ENCODE measurements around the gene SVOP.

Gene SVOP

DNA sequence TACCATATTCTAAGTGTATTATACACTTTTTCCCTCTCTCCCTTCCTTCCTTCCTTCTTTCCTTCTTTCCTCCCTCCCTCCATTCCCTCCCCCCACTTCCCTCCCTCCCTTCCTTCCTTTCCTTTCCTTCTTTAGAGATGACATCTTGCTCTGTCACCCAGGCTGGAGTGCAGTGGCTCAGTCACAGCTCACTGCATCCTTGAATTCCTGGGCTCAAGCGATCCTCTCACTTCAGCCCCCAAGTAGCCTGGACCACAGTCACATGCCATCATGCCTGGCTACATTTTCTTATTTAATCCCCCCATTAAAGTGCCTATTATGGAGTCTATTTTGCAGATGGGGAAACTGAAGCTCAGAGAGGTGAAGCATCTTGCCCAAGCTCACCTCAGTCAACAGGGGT lies 55.0 kb downstream of the SVOP start:
- H3K9ac ChIP-seq, result no peak overlapping the region
- no peaks in the 10 kb centered on the region for H3K4me1 ChIP-seq (ENCODE audit: low read depth, poor library complexity, severe bottlenecking)
- no peaks in the 10 kb centered on the region for H3K36me3 ChIP-seq (ENCODE audit: insufficient read depth)
- no peak overlapping the region for H3K4me3 ChIP-seq (IDR thresholded peaks at IDR 0.05; ENCODE audit: insufficient read depth, low read depth, low read length)
- no peak overlapping the region for H3K27ac ChIP-seq
- no peak overlapping the region for H3K4me2 ChIP-seq
- H2AFZ ChIP-seq (ENCODE audit: low read depth), result no peak overlapping the region
- no peaks in the 10 kb centered on the region for H3K79me2 ChIP-seq (ENCODE audit: insufficient read depth, low read depth)
- TF ChIP-seq, protein P1, sequence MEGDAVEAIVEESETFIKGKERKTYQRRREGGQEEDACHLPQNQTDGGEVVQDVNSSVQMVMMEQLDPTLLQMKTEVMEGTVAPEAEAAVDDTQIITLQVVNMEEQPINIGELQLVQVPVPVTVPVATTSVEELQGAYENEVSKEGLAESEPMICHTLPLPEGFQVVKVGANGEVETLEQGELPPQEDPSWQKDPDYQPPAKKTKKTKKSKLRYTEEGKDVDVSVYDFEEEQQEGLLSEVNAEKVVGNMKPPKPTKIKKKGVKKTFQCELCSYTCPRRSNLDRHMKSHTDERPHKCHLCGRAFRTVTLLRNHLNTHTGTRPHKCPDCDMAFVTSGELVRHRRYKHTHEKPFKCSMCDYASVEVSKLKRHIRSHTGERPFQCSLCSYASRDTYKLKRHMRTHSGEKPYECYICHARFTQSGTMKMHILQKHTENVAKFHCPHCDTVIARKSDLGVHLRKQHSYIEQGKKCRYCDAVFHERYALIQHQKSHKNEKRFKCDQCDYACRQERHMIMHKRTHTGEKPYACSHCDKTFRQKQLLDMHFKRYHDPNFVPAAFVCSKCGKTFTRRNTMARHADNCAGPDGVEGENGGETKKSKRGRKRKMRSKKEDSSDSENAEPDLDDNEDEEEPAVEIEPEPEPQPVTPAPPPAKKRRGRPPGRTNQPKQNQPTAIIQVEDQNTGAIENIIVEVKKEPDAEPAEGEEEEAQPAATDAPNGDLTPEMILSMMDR (conservative IDR thresholded peaks at IDR 0.05; ENCODE audit: low read depth, low read length), result no peak
- H3K27me3 ChIP-seq (ENCODE audit: insufficient read depth, low read depth), result no peaks in the 10 kb centered on the region
- H4K20me1 ChIP-seq (ENCODE audit: insufficient read depth), result no peaks in the 10 kb centered on the region

DNA sequence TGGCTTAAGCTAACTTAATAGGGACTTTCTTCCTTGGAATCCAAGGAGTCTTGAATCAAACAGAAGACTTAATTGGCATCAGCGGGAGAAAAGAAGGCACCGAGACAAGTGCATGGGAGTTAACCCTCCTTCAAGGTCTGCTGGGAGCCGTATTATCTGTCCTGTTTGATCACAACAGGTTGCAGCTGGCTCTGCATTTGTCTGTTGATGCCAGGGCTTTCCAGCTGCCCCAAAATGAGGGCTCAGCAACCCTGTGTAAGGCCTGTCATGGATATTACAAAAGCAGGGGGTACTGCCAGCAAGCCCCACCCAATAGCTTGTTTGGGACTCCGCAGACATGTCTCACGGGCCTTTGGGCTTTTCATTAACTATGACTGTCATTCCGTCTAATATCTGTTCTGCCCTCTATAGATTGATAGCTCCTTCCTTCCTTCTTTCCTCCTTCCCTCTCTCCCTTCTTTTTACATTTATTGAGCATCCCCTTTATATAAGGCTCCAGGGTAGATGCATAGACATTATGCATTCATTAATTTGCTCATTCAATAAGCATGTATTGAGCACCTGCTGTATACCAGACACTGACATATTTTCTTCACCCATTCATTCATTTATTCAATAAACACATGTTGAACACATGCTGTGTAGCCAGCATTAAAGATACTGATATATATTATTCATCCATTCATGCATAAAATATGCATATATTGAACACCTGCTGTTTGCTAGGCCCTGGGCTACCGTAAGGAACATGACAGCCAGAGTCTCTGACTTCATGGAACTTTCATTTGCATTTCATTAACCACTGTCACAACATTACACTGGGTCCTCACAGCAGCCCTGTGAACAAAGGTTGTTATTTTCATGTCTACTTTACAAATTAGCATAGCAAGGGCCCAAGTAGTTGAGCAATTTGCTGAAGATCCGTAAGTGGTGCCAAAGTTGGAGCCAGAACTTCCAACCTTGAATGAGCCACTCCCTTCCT lies 56.2 kb downstream of the SVOP start:
- H3K4me2 ChIP-seq, result no peak overlapping the region
- TF ChIP-seq, protein P1 (conservative IDR thresholded peaks at IDR 0.05; ENCODE audit: low read depth, low read length), result no peak
- no peaks in the 10 kb centered on the region for H3K4me1 ChIP-seq (ENCODE audit: low read depth, poor library complexity, severe bottlenecking)
- H3K79me2 ChIP-seq (ENCODE audit: insufficient read depth, low read depth), result no peaks in the 10 kb centered on the region
- H3K36me3 ChIP-seq (ENCODE audit: insufficient read depth), result no peaks in the 10 kb centered on the region
- H3K4me3 ChIP-seq (IDR thresholded peaks at IDR 0.05; ENCODE audit: insufficient read depth, low read depth, low read length), result no peak overlapping the region
- no peak overlapping the region for H3K9ac ChIP-seq
- H4K20me1 ChIP-seq (ENCODE audit: insufficient read depth), result no peaks in the 10 kb centered on the region
- no peak overlapping the region for H2AFZ ChIP-seq (ENCODE audit: low read depth)
- no peaks in the 10 kb centered on the region for H3K27me3 ChIP-seq (ENCODE audit: insufficient read depth, low read depth)
- no peak overlapping the region for H3K27ac ChIP-seq

DNA sequence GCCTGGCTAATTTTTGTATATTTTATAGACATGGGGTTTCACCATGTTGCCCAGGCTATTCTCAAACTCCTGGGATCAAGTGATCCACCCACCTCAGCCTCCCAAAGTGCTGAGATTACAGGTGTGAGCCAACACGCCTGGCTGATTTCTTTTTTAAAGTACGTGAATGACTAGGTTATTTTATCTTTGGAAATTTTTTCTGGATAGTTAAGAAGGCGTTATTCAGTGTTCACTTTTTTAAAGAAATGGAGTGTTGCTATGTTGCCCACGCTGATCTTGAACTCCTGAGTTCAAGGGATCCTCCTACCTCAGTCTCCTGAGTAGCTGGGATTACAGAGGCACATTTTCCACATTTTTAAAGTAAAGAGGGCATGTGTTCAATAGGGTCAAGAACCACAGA lies 58.6 kb downstream of the SVOP start:
- Histone ChIP-seq H3K4me2 (no peak overlapping the region), H2AFZ (ENCODE audit: low read depth) (no peak overlapping the region), H3K4me3 (IDR thresholded peaks at IDR 0.05; ENCODE audit: insufficient read depth, low read depth, low read length) (no peak overlapping the region), H3K27ac (no peak overlapping the region), H3K79me2 (ENCODE audit: insufficient read depth, low read depth) (no peaks in the 10 kb centered on the region), H4K20me1 (ENCODE audit: insufficient read depth) (no peaks in the 10 kb centered on the region), H3K27me3 (ENCODE audit: insufficient read depth, low read depth) (no peaks in the 10 kb centered on the region), H3K4me1 (ENCODE audit: low read depth, poor library complexity, severe bottlenecking) (no peaks in the 10 kb centered on the region), H3K9ac (no peak overlapping the region), H3K36me3 (ENCODE audit: insufficient read depth) (no peaks in the 10 kb centered on the region)
- TF ChIP-seq, protein P1 (conservative IDR thresholded peaks at IDR 0.05; ENCODE audit: low read depth, low read length), result no peak

DNA sequence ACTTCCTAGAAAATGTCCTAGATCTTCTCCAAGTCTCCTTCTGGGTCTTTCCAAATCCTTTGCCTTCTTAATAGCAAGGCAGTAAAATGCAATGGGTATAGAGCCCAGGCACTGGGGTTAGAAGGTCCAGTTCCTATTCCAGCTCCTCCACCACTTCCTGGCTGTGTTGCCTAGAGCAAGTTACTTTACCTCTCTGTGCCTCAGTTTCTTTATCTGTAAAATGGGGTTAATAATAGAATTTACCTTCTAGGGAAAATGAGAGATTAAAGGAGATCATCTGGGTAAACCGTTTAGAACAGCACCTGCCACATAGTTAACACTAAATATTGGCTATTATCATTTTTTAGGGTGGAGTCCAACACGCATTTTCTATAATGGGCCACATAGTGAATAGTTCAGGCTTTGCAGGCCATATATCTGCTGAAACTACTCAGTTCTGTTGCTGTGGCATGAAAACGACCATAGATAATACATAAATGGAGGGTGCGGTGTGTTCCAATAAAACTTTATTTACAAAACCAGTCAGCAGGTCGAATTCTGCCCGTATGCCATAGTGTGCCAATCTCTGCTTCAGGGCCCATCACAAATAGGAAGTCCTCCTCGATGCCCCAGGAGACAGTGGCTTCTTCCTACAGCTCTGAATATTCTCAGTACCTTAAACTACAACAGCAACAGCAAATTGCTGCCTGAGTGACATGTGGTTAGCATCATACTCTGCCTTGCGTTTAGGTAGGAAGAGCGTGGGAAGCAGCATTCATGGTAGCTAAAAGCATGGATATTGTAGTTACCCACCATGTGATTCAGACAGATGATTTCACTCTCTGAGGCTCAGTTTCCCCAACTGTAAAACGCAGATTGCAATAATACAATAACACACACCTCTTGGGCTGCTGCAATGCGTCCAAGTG lies 60.9 kb downstream of the SVOP start:
- Histone ChIP-seq H3K4me3 (IDR thresholded peaks at IDR 0.05; ENCODE audit: insufficient read depth, low read depth, low read length) (no peak overlapping the region), H3K4me2 (no peak overlapping the region), H3K27me3 (ENCODE audit: insufficient read depth, low read depth) (no peaks in the 10 kb centered on the region), H3K4me1 (ENCODE audit: low read depth, poor library complexity, severe bottlenecking) (no peaks in the 10 kb centered on the region), H3K9ac (no peak overlapping the region), H3K27ac (no peak overlapping the region), H3K36me3 (ENCODE audit: insufficient read depth) (no peaks in the 10 kb centered on the region), H2AFZ (ENCODE audit: low read depth) (no peak overlapping the region), H3K79me2 (ENCODE audit: insufficient read depth, low read depth) (no peaks in the 10 kb centered on the region), H4K20me1 (ENCODE audit: insufficient read depth) (no peaks in the 10 kb centered on the region)
- TF ChIP-seq, protein P1 (conservative IDR thresholded peaks at IDR 0.05; ENCODE audit: low read depth, low read length), result no peak
